Endodermal cell (in vitro differentiated cells): ENCODE measurements around the gene GSTM4. TPM values are rescaled to one million over a fixed set of nuclear protein-coding genes. Genes with fewer than 3 reads are reported as not detected.

Source experiments
- DNase-seq: peaks from one replicate; pipeline ENCODE4 v3.0.0-alpha.2; 2017
- H3K27ac ChIP-seq: 2 replicates; pipeline ENCODE4 v1.5.1; 2013; ENCODE audit warnings: mild to moderate bottlenecking, low read depth, low read length, moderate library complexity
- H3K27me3 ChIP-seq: 2 replicates; pipeline ENCODE4 v1.6.1; 2013; ENCODE audit warnings: mild to moderate bottlenecking, low read length, moderate library complexity; ENCODE audit not compliant: insufficient read depth, control insufficient read depth, poor library complexity, severe bottlenecking
- H3K36me3 ChIP-seq: 2 replicates; pipeline ENCODE4 v1.7.0; 2013; ENCODE audit warnings: mild to moderate bottlenecking, low read length, moderate library complexity; ENCODE audit not compliant: control insufficient read depth, insufficient read depth
- H3K4me1 ChIP-seq: one replicate; pipeline ENCODE4 v1.7.0; 2013; ENCODE audit warnings: low read length; ENCODE audit not compliant: control insufficient read depth, insufficient read depth
- H3K4me3 ChIP-seq: 2 replicates; pipeline ENCODE4 v1.5.1; 2013; ENCODE audit warnings: mild to moderate bottlenecking, low read length, moderate library complexity
- H3K9ac ChIP-seq: 2 replicates; pipeline ENCODE4 v1.6.1; 2013; ENCODE audit warnings: mild to moderate bottlenecking, low read length, moderate library complexity; ENCODE audit not compliant: poor library complexity, severe bottlenecking; ENCODE audit errors: extremely low read depth
- H3K9me3 ChIP-seq: 2 replicates; pipeline ENCODE4 v1.6.1; 2013; ENCODE audit warnings: mild to moderate bottlenecking, low read length, moderate library complexity; ENCODE audit not compliant: control insufficient read depth
- H3K27ac Mint-ChIP-seq: 2 replicates; pipeline ENCODE4 v1.8.0; 2020; ENCODE audit warnings: mixed read lengths
- H3K27me3 Mint-ChIP-seq: 2 replicates; pipeline ENCODE4 v1.8.0; 2021; ENCODE audit warnings: mild to moderate bottlenecking, mixed read lengths; ENCODE audit not compliant: insufficient read depth
- H3K36me3 Mint-ChIP-seq: 2 replicates; pipeline ENCODE4 v1.8.0; 2020; ENCODE audit warnings: low read depth, mixed read lengths
- H3K4me1 Mint-ChIP-seq: 2 replicates; pipeline ENCODE4 v1.8.0; 2020; ENCODE audit warnings: mixed read lengths
- H3K4me3 Mint-ChIP-seq: 2 replicates; pipeline ENCODE4 v1.8.0; 2020; ENCODE audit warnings: mild to moderate bottlenecking, moderate library complexity, mixed read lengths
- H3K9me3 Mint-ChIP-seq: 2 replicates; pipeline ENCODE4 v1.8.0; 2020; ENCODE audit warnings: mild to moderate bottlenecking, mixed read lengths
- WGBS, 2 experiments: methylation state at CpG; one replicate each; pipeline versions ENCODE4 v1.1.5 to v1.1.7; 2013; ENCODE audit warnings: missing lambda C conversion rate in 2 of 2, mixed read lengths in 1 of 2; ENCODE audit not compliant: insufficient coverage in 1 of 2, insufficient read length in 1 of 2; 5-methylcytosine and 5-hydroxymethylcytosine counted together
- total RNA-seq, 2 donors: library from RNA; stranded (reverse); fragmentation: NEBNext Ultra II Directional in 1 of 2; extraction: Animal tissue kit (Norgen Biotek cat#: 25700) in 1 of 2; gene quantifications; 2 replicates in 1 of 2; 3 replicates in 1 of 2; pipeline ENCODE4 v1.2.1, GENCODE V29; 2021
- TF ChIP-seq, protein P1 (sequence below): fragments of 200-600 bp; sonication (generic); conservative IDR thresholded peaks from 2 replicates; pipeline ENCODE4 v1.5.0; 2021; ENCODE audit warnings: antibody characterized with exemption, mild to moderate bottlenecking

Gene GSTM4
- total RNA-seq, 2 donors from 2014 or later, result 20.1 to 28.5 TPM

DNA sequence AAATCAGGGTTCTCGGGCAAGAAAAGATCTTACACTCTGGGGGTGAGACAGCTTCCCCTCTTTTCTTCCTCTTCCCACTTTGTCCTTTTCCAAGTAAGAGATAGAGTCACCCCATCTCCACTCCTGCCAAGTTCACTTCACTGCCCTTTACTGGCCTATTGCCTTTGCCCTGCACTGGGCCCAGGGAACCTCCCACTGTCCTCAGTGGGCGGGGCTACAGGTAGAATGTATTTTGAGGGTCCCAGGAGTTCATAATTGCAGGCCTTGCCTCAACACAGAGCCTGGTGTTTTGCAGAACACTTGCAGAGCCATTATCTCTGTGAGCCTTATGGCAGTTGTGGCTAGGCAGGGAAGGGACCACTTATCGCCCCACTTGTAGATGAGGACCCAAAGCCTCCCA, 33.0 kb upstream of the GSTM4 start:
- no peaks in the 10 kb centered on the region for H3K9me3 ChIP-seq
- Mint-ChIP-seq H3K27me3 (no peaks in the 10 kb centered on the region), H3K9me3 (no peaks in the 10 kb centered on the region), H3K4me3 (no peak overlapping the region), H3K36me3 (peaks cover 13% of the 10 kb centered on the region), H3K27ac (no peak overlapping the region), H3K4me1 (peaks cover 18% of the 10 kb centered on the region)
- no peak overlapping the region for H3K4me3 ChIP-seq
- no peak overlapping the region for H3K9ac ChIP-seq
- no peaks in the 10 kb centered on the region for H3K27me3 ChIP-seq
- peaks cover 1% of the 10 kb centered on the region for H3K36me3 ChIP-seq
- TF ChIP-seq, protein P1, sequence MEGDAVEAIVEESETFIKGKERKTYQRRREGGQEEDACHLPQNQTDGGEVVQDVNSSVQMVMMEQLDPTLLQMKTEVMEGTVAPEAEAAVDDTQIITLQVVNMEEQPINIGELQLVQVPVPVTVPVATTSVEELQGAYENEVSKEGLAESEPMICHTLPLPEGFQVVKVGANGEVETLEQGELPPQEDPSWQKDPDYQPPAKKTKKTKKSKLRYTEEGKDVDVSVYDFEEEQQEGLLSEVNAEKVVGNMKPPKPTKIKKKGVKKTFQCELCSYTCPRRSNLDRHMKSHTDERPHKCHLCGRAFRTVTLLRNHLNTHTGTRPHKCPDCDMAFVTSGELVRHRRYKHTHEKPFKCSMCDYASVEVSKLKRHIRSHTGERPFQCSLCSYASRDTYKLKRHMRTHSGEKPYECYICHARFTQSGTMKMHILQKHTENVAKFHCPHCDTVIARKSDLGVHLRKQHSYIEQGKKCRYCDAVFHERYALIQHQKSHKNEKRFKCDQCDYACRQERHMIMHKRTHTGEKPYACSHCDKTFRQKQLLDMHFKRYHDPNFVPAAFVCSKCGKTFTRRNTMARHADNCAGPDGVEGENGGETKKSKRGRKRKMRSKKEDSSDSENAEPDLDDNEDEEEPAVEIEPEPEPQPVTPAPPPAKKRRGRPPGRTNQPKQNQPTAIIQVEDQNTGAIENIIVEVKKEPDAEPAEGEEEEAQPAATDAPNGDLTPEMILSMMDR, result no peak
- 92 to 95% methylated on average over 2 to 3 of the region's 3 CpGs for WGBS, 2 experiments
- H3K4me1 ChIP-seq, result peaks cover 7% of the 10 kb centered on the region
- H3K27ac ChIP-seq, result no peak overlapping the region
- peak; percentile 42 for DNase-seq

DNA sequence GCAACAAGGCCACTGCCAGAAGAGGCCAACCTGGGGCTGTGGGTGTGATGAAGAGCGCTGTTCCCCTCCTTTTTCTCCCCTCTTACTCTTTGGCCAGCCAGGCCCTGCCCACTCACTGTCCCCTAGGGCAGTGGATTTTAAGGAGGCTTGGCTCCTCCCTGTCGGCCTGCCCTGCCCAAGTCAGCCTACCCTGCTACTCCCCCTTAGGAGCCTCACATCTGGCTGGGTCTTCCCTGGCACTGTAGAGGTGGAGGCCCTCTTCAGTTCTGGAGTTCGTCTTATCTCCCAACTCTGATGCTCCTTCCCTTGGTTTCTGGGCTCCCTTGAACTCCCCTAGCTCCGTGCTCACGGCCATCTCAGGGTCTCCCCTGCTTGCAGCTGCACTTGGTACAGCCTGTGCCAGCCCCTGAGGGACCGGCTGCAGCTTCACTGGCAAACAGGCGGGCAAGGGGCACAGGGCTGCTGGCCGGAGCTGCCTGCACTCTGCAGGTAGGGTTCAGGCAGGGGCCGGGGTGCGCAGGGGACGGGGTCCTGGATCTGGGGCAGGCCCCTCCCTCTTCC, 32.2 kb upstream of the GSTM4 start:
- Mint-ChIP-seq H3K9me3 (no peaks in the 10 kb centered on the region), H3K4me1 (peaks cover 15% of the 10 kb centered on the region), H3K27ac (no peak overlapping the region), H3K36me3 (peaks cover 18% of the 10 kb centered on the region), H3K4me3 (no peak overlapping the region), H3K27me3 (no peaks in the 10 kb centered on the region)
- H3K9ac ChIP-seq, result no peak overlapping the region
- DNase-seq, result peak; percentile 40
- H3K36me3 ChIP-seq, result peaks cover 5% of the 10 kb centered on the region
- H3K4me1 ChIP-seq, result peaks cover 7% of the 10 kb centered on the region
- no peaks in the 10 kb centered on the region for H3K27me3 ChIP-seq
- H3K9me3 ChIP-seq, result no peaks in the 10 kb centered on the region
- TF ChIP-seq, protein P1, result no peak
- H3K4me3 ChIP-seq, result no peak overlapping the region
- 78 to 90% methylated on average over 6 to 11 of the region's 11 CpGs for WGBS, 2 experiments
- H3K27ac ChIP-seq, result no peak overlapping the region

DNA sequence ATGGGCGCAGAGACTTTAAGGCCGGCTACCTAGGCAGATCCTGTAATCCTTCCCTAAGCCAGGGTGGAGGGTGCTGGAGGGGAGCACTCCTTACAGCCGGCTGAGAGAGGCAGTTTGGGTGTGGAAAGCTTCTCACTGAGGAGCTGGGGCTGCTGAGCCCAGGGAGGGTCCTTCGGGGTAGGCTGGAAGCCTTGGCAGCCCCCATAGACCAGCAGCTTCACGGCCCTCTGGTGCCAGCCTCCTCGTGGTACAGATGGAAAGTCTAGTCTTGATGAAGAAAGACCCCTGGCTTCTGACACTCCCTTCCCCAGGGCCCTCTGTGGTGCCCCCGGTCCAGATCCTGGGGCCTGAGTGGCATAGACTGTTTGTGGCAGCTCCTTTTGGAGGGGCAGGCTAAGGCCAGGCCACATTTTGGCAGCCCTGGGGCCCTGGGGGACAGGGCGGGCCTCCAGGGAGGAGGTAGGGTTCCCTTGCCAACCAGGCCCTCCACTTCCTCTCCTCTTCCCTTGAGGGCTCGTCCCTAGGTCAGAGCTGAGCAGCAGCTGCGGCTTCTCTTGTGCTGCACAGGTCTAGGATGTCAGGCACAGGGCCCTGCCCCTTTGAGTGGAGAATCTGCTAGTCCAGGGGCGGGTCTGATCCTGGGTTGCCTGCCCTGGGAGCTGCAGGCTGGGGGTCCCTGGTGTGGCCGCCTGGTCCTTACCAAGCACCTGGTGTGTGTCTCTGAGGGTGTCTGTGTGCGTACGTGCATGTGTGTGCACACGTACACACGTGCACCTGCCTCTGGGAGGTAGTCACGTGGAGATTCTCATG, 31.5 kb upstream of the GSTM4 start:
- H3K9me3 Mint-ChIP-seq, result no peaks in the 10 kb centered on the region
- H3K27me3 Mint-ChIP-seq, result no peaks in the 10 kb centered on the region
- H3K9me3 ChIP-seq, result no peaks in the 10 kb centered on the region
- peaks cover 24% of the 10 kb centered on the region for H3K36me3 Mint-ChIP-seq
- DNase-seq, result peak; percentile 48
- no peak overlapping the region for H3K4me3 Mint-ChIP-seq
- no peak overlapping the region for H3K27ac Mint-ChIP-seq
- H3K4me1 Mint-ChIP-seq, result peaks cover 8% of the 10 kb centered on the region
- TF ChIP-seq, protein P1, result no peak
- H3K4me1 ChIP-seq, result peaks cover 7% of the 10 kb centered on the region
- 91 to 95% methylated on average over 9 to 17 of the region's 17 CpGs for WGBS, 2 experiments
- H3K9ac ChIP-seq, result no peak overlapping the region
- no peaks in the 10 kb centered on the region for H3K27me3 ChIP-seq
- H3K27ac ChIP-seq, result peak overlapping the region; percentile 29
- H3K4me3 ChIP-seq, result no peak overlapping the region
- H3K36me3 ChIP-seq, result peaks cover 11% of the 10 kb centered on the region
